GM21526 (cell line): ENCODE results near the gene CDC5L.

ENCODE experiments used
- ATAC-seq: cut with Tn5 transposase; IDR thresholded peaks from one replicate; pipeline ENCODE4 v1.9.1; 2021; ENCODE audit warnings: moderate library complexity; ENCODE audit not compliant: unreplicated experiment, low FRiP score

Gene CDC5L

DNA sequence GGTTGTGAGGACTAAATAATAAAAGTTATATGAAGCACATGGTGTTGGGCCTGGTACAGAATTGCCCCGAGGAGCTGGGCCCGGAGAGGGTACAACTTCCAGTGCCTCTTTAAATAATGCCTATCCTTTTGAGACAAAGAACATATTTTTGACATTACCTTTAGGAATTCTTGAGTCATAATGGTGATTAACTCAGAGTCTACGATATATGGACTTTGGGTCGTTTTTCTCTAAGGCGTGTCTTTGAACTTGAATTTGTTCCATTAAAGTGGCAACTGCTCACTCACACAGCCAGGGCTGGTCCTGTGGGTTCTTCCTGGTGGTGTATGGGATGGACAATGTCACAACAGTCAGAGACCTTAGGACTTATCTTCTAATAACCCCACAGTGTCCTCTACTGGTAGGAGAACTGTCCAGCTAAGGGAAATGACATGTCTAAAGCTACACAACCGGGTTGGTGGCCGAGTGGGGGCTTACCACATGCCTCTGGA, 106.5 kb downstream of the CDC5L start:
- no peak for ATAC-seq

DNA sequence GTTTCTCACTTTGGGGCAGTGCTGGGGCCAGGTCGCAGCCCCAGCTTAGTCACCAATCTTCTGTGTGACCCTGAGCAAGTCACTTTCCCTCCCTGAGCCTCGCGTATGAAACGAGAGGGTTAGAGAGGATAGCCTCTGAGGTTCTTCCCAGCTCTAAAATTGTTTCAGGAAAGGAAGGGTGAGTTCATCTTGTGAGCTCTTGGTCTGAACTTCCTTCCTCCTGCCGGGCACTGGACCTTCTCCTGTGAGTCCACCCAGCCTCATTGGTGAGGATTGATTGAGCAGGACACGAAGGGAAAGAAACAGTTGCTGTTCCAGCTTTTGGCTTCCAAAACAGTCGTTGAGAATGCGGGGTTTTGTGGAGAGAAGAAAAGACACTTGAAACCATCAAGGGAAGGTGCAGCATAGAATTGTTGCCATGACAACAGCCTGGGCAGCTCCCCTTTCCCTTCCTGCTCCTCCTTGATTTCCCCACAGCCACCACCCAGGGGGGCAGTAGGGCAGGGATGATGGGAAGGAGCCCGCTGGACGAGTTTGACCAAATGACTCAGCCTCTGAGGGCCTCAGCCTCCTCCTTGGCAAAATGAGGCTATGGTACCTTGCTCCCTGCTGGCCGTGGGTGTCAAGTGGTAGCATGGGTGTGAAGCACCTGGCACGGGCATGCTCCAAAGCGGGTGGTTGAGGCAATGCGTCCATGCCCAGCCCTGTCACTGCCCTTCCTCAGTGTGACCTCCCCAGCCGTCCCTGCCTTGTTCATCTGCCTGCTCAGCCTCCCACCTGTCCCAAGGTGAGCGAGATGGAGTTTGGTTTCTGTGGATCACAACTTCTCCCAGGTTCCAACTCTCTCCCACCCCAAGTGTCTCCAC, 107.8 kb downstream of the CDC5L start:
- no peak for ATAC-seq

DNA sequence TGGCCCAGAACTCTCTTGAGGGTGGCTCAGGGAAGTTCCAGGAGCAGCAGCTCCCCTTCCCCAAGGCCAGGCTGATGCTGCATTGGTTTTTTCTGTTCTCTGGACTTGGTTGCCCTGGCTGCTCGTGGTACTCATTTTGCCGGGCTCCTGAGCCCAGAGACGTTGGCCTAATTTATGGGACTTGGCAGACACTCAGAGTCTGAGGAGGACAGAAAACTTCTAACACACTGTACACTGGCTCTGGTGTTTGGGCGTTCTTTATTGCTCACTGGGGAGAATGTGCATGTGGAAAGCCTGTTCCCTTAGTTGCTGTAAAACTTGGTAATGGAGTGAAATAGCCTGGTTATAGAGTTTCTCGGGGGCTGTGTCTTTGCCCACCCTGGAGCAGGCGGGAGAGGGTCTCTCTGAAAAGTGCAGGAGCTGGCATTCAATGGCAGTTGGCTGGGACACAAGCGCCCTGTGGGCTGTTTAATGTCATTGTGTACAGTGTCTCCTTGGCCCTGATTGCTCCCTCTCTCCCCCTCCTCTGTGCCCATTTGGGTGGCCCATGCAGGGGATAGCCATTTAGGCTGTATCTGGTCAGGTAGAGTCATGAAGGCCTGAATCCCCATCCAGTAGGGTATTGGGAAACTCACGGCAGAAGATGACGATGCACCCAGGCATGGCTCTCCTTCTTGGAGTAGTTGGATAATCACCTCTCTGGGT, 109.3 kb downstream of the CDC5L start:
- ATAC-seq, result no peak

DNA sequence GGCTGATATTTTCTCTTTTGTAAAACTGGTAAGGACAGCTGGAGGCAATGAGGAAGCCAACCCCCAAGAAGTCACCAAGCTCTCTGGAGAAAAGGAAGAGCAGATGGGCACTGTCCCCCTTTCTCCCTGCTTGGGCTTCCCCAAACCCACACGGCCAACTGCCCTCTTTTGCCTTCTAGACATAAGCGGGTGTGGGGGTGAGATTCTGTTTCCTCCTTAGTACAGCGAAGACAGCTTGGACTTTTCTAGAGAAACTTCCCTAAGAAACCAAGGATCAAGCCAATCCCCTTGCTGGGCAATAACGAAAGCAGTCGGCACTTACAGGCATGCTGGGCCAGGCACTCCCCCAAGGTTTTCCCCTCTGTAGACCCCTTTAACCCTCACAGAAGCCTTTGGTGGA, 110.3 kb downstream of the CDC5L start:
- no peak for ATAC-seq

DNA sequence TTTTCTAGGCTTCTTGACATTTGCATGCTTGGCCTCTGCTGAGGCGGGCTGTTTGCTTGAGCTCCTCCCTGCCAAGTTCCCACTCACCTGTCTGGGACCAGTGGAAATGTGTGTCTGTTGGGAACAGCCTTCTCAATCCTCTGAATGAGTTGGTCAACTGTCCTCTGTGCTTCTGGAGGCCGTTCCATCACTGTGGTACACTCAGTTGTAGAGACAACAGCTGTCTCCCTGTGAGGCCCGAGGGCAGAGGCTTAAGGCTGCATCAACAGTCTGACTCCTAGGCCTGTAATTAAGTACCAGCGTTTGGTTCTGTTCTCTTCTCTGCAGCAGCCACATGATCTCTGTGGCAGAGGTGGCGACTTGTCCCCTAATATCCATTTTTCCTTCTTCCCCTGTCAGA, 110.9 kb downstream of the CDC5L start:
- no peak for ATAC-seq

DNA sequence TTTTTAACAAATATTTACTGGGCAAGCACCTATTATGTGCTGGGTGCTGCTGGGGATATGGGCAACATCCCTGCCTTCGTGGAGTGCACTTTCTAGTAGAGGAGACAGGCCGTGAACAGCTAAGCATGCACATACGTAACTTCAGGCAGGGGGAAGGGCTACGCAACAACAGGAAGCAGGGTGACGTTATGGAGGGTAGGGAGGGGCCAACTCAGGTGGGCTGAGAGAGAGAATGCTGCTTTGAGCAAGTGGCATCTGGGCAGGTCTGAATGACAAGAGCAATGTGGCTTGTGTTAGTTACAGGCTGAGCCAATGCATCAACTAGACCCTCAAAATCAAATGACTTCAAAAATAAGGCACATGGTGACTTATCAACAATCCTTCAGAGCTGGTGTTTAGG, 112.1 kb downstream of the CDC5L start:
- ATAC-seq, result no peak
